Measurements from ENCODE around the gene GSG1. TPM values are rescaled to one million over a fixed set of nuclear protein-coding genes. Genes with fewer than 3 reads are reported as not detected.

Gene GSG1
- total RNA-seq, 2 donors from 2014 or later, result not detected

DNA sequence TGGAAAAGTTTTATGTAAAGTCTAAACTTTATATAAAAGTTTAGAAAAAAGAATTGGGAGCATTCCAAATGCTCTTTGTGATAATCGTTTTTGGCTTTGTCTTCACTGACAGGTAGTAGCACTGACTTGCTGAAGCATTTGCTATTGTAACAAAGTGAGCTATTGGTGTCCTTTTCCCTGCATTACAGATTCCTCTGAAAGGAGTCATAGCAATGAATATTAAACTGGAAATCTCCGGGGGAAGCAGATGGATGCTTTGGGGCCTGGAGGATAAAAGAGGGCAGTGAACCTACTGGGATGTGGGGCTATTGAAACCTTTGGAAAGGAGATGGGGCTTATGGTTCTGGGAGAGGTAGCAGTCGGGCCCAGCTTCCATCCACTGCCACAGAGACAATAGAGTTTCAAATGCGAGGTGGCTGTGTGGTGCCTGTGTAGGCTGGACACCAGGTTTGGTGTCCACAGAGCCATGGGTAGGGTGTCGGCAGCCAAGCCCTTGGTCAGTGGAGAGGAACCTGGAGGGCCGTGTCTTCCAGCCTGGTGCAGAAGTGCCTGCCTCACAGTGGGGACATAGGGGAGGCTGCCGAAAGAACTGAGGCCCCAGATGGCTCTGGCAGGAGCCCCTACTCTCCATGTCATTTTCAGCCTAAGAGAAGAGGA lies 10.1 kb downstream of the GSG1 start:
- H3K9ac ChIP-seq (ENCODE audit: low read depth in 2 of 2, low read length in 2 of 2), result no peak overlapping the region
- H3K4me3 ChIP-seq, result no peak overlapping the region
- no peak overlapping the region for H3K27ac ChIP-seq
- H3K27me3 ChIP-seq, result no peaks in the 10 kb centered on the region
- TF ChIP-seq, protein P1, sequence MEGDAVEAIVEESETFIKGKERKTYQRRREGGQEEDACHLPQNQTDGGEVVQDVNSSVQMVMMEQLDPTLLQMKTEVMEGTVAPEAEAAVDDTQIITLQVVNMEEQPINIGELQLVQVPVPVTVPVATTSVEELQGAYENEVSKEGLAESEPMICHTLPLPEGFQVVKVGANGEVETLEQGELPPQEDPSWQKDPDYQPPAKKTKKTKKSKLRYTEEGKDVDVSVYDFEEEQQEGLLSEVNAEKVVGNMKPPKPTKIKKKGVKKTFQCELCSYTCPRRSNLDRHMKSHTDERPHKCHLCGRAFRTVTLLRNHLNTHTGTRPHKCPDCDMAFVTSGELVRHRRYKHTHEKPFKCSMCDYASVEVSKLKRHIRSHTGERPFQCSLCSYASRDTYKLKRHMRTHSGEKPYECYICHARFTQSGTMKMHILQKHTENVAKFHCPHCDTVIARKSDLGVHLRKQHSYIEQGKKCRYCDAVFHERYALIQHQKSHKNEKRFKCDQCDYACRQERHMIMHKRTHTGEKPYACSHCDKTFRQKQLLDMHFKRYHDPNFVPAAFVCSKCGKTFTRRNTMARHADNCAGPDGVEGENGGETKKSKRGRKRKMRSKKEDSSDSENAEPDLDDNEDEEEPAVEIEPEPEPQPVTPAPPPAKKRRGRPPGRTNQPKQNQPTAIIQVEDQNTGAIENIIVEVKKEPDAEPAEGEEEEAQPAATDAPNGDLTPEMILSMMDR (IDR thresholded peaks at IDR 0.05), result no peak
- peaks cover 3% of the 10 kb centered on the region for H3K4me1 ChIP-seq
- DNase-seq, result no peak
- H3K36me3 ChIP-seq, result no peaks in the 10 kb centered on the region
- intact Hi-C loops (cut with DNase I), result loop anchor here (10.0 kb wide), 1 partner anchor 89 kb away; the partner anchor contains the start of gene HEBP1
- H3K9me3 ChIP-seq, result no peaks in the 10 kb centered on the region

DNA sequence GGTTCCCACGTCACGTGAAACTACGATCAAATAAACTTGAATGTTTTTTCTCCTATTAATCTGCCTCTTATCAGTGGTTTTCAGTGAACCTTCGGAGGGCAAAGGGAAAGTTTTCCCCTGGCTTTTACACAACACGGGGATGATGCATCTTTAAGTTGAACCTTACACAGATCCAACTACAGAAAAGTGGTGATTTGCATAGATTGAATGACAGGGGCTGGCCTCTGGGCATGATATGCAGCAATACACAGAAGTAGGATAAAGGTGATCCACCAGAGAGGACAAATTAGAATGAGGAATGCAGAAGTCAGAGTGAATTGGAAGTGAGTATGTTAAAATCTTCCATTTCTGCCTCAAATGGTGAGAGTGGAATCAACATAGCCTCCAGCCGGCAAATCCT lies 11.6 kb downstream of the GSG1 start:
- DNase-seq, result no peak
- TF ChIP-seq, protein P1 (IDR thresholded peaks at IDR 0.05), result no peak
- Histone ChIP-seq H3K36me3 (no peaks in the 10 kb centered on the region), H3K27ac (no peak overlapping the region), H3K4me1 (no peaks in the 10 kb centered on the region), H3K9me3 (no peaks in the 10 kb centered on the region), H3K27me3 (no peaks in the 10 kb centered on the region), H3K4me3 (no peak overlapping the region), H3K9ac (ENCODE audit: low read depth in 2 of 2, low read length in 2 of 2) (no peak overlapping the region)
- intact Hi-C loops (cut with DNase I), result loop anchor here (10.0 kb wide), 1 partner anchor 87 kb away; the partner anchor contains the start of gene HEBP1

DNA sequence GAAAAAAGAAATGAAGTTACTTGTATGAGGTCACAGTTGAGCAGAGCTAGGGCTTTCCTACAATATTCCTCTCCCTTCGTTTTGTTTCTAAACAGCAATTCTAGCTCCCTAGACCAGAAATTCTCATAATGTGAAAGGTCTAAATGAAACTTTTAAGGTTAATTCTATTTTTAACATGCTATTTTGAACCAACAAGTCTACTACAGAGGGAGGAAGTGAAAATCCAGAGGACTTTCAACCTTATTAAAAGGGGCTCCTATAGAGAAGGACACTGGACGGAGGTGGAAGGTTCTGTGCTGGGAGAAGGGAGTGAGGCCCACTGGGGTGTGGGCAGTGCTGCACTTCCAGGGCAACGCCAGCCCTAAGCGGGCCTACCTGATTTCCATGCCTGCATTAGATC lies 13.4 kb downstream of the GSG1 start:
- intact Hi-C loops (cut with DNase I), result loop anchor here (10.0 kb wide), 1 partner anchor 85 kb away; the partner anchor contains the start of gene HEBP1
- Histone ChIP-seq H3K27me3 (no peaks in the 10 kb centered on the region), H3K9ac (ENCODE audit: low read depth in 2 of 2, low read length in 2 of 2) (no peak overlapping the region), H3K4me3 (no peak overlapping the region), H3K36me3 (no peaks in the 10 kb centered on the region), H3K27ac (no peak overlapping the region), H3K4me1 (no peaks in the 10 kb centered on the region), H3K9me3 (no peaks in the 10 kb centered on the region)
- TF ChIP-seq, protein P1 (IDR thresholded peaks at IDR 0.05), result no peak
- no peak for DNase-seq

DNA sequence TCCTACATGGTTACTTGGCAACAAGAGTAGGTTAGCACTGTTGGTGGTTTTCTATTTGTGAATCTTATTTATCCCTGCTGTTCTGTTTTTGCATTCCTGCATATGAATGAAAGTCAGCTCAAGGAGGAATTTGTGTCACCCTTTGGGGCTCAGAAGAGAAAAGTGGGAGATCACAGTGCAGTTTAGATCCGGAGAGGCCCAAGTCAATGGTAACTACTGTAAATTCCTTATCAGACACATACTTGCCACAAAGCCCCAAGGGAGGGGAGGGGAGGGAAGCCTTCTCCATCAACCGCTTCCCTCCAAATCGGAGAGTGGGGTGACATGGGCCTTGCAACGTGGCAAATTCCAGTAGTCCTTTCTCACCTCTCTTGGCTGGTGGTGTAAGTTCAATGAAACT lies 15.0 kb downstream of the GSG1 start:
- TF ChIP-seq, protein P1 (IDR thresholded peaks at IDR 0.05), result no peak
- Histone ChIP-seq H3K4me3 (no peak overlapping the region), H3K4me1 (no peaks in the 10 kb centered on the region), H3K27ac (no peak overlapping the region), H3K36me3 (no peaks in the 10 kb centered on the region), H3K9me3 (no peaks in the 10 kb centered on the region), H3K9ac (ENCODE audit: low read depth in 2 of 2, low read length in 2 of 2) (no peak overlapping the region), H3K27me3 (no peaks in the 10 kb centered on the region)
- intact Hi-C loops (cut with DNase I), result no loop called here
- no peak for DNase-seq

DNA sequence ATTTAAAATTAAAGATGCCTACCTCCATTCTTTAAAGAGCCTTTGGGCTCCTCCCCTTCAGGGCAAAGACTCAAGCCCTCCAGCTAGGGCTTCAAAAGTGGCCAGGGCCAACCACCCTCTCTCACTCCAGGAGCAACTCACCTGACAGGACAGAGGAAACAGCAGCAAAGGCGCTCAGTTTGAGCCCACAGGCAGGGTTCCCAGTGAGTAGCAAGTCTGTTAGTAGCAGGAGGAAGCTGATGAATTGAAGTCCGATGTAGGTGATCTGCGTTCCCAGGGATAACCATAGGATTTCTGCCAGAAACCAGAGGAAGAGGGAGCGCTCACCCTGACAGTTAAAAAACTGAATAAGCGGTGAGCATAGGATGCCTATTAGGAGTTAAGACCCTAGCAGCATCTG lies 15.7 kb downstream of the GSG1 start:
- Histone ChIP-seq H3K9me3 (no peaks in the 10 kb centered on the region), H3K27me3 (no peaks in the 10 kb centered on the region), H3K36me3 (no peaks in the 10 kb centered on the region), H3K9ac (ENCODE audit: low read depth in 2 of 2, low read length in 2 of 2) (no peak overlapping the region), H3K4me3 (no peak overlapping the region), H3K4me1 (no peaks in the 10 kb centered on the region), H3K27ac (no peak overlapping the region)
- TF ChIP-seq, protein P1 (IDR thresholded peaks at IDR 0.05), result no peak
- intact Hi-C loops (cut with DNase I), result no loop called here
- DNase-seq, result no peak

Measured in colonic mucosa (tissue), 4 donors.